T-helper 1 cell treated with Interleukin-12 subunit alpha and Interleukin-12 subunit beta and Interleukin-4 antibody, amounts not matched to agents 30 ng/mL and 1 ng/mL, for 36 hours (primary cell): ENCODE data around the gene C4orf54. TPM values are rescaled to one million over a fixed set of nuclear protein-coding genes. Genes with fewer than 3 reads are reported as not detected.

ENCODE experiments used
- intact Hi-C: fragments of 100-400 bp; cut with micrococcal nuclease; formaldehyde crosslinking; loops from one replicate; pipeline ENCODE4 v1.15.1; 2024
- total RNA-seq: library from RNA; stranded (reverse); gene quantifications from 2 replicates; pipeline ENCODE4 v1.2.3, GENCODE V29; 2022

Gene C4orf54
- total RNA-seq = not detected in 2 replicates

DNA sequence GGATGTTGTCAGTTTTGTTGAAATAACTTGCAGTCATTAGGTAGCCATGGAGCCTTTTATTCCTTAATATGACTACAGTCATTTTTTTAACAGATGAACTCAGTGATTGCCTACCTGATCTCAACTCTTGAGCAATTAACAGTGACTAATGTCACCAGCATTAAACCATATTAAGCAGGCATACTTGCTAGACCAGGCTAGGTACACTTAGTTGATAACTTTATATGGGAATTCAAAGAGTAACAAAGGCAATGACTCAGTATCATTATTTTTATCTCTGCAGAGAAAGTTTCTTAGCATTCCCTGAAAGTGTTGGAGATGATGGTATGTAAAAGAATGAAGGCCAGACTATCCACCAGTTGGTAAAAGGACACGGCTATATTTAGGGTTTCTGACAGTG, at the start of gene C4orf54:
TSS of gene C4orf54 (minus strand) at position 31 of the 400 bp plus-strand sequence. CDS start 3,180 bp downstream, outside the sequence.
- intact Hi-C loops = no loop called here

DNA sequence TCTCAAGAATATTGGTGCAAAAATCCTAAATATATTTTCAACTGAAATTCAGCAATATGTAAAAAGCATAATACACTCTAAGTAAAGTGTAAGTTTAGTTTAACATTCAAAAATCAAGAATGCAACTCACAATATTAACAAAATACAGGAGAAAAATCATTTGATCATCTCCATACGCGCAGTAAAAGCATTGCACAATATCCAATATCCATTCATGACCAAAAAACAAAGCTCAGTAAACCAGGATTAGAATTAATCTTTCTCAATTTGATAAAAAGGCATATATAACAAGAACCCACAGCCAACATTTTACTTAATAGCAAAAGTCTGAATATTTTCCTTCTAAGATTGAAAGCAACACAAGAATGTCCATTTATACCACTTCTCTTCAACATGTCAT, 48.3 kb upstream of the C4orf54 start:
- intact Hi-C loops = no loop called here

DNA sequence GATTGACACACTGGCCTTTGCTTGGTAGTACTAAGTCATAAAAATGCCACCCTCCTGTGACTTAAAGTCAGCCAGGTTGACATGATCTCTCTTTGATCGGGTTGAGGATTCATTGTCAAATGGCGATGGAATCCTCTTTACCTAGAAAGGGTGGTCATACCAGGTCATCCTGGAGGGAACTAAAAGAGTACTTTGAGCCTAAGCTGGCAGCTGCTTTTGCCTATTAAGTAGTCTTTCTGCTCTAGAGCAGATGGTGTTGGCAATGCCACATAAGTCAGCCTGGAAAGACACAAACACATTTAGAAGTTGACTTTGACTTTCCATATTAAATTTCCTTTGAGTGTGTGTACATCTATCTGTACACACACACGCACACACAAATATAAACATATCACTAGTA, 39.2 kb upstream of the C4orf54 start:
- intact Hi-C loops = no loop called here

DNA sequence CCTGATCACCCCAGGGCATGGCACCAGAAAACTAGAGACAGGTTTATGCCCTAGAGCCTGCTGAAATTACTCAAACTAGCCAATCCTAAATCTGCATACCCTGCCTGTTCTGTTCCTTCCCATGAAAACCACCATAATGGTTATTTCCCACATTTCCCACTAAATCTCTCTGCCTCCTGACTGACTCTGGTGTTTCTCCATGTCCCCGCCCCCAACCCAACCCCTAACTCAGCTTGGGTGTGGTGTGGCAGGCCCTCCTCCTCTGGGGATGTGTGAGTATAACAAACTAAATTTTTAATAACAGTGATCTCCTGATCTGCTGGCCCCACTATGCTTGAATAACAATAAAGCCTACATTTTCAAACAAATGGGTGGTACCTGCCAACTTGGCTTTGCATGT, 35.5 kb upstream of the C4orf54 start:
- intact Hi-C loops = no loop called here

DNA sequence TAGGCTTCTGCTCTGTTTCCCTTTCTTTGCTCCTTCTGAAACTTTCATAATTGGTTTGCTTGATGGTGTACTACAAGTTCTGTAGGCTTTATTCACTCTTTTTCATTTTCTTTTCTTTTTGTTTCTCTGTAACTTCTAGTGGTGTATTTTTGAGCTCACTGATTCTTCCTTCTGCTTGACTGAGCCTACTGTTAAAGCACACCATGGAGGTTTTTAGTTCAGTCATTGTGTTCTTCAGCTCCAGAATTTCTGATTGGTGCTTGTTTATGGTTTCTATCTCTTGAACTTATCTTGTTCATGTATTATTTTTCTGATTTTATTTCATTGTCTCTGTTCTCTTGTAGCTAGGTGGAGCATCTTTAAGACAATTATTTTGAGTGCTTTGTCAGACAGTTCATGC, 33.4 kb upstream of the C4orf54 start:
- intact Hi-C loops = no loop called here

DNA sequence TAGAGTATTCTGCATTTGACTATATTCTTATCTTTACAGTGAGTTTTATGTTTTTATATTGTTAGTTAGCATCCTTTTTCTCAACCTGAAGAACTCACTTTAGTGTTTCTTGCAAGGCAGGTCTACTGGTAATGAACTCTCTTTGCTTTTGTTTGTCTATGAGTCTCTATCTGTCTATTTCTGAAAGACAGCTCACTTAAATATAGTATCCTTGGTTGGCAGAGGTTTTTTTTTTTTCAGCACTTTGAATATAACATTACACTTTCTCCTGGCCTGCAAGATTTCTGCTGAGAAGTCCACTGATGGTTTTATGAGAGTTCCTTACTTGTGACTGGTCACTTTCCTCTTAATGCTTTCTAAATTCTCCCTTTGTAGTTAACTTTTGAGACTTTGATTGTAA, 32.8 kb upstream of the C4orf54 start:
- intact Hi-C loops = no loop called here

DNA sequence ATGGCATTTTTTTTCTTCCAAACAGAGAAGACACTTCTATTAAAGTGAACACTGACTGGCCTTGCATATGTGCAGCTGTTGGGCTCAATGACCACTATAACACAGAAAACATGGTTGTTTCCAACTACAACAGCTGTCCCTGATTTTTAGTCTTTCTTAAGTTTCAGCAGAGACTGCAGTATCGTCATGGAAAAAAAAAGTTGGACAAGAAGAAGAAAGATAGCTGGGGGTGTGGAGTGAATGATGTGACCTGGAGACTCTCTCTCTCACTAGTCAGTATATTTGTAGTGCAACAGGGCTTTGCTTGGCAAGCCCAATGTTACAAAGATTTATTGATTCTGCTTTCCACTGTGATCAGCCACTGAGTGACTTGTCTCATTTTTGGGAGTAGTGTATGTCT, 29.5 kb upstream of the C4orf54 start:
- intact Hi-C loops = no loop called here

DNA sequence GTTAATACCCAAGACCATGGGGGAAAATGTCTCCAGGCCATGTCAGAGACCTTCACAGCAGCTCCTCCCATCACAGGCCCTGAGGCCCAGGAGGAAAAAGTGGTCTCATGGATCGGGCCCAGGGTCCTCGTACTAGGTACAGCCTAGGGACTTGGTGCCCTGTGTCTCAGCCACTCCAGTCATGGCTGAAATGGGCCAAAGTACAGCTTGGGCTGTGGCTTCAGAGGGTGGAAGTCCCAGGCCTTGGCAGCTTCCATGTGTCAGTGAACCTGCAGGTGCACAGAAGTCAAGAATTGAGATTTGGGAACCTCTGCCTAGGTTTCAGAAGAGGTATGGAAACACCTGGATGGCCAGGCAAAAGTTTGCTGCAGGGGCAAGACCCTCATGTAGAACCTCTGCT, 27.6 kb upstream of the C4orf54 start:
- intact Hi-C loops = no loop called here

DNA sequence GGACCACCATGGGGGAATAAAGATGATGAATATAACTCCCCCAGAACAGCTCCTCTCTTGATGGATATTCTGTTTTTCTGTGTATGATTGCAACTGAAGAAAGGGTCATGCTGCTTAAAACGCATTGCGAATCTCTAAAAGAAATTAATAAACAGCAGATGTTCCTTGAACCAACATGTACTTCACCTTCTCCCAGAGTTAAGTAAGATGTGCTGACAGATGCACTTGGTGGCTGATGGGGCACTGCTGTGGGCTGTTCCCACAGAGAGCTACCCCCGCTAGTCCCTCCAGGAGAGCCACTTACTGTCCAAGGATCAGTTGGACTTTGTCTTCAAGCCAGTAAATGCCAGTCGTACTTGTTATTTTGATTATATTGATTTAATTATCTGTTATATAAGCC, 26.3 kb upstream of the C4orf54 start:
- intact Hi-C loops = no loop called here

DNA sequence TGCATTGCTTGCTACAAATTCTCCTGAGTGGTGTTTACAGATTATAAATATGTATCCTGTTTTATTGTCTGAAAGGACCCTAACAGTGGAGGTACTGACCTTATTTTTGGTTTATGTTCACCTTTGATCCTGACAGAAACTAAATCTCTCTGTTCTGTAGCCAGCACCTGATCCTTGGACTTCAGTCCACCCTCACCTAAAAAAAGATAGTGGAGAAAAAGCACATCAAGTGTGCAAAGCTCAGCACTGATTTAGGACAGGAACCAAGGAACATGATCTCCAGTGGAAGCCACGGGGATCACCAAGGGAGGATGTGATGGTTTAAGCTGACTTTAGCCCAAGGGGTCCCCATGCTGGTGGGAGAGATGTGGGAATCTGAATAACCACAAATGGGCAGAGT, 22.3 kb upstream of the C4orf54 start:
- intact Hi-C loops = no loop called here

DNA sequence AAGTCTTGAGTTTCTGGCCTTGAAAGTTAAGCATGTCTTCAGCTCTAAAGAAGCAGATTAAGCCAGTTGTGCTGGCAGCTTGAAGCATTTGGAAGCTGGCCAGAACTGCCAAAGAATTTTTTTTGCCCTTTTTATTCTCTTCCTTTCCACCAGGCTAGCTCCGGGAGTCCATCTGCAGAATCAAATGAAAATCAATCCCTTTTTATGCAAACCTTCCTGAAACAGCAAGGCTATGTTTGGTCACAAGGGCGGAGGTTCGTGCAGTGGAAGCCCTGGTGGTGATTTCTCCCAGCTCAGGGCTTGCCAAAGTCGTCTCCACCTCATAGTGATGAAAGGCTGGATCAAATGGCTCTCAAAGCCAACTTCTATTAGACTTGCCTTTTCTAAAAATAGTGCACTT, 21.6 kb upstream of the C4orf54 start:
- intact Hi-C loops = no loop called here

DNA sequence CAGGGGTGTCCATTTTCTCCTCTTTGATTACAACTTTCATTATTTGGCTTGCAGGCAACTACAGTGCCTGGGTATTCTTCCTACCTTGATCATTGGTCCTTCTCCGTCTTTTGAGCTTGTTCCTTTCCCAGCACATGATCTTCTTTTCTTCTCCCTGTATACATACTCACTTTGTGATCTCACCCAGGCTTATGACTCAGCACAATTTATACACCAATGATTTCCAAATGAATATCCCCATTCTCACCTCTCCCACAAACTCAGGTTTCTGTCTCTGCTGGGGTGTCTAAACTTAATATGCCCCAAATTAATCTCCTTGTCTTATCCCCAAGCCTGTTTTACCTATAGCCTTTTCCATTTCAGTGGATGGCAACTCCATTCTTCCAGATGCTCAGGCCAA, 19.5 kb upstream of the C4orf54 start:
- intact Hi-C loops = no loop called here

DNA sequence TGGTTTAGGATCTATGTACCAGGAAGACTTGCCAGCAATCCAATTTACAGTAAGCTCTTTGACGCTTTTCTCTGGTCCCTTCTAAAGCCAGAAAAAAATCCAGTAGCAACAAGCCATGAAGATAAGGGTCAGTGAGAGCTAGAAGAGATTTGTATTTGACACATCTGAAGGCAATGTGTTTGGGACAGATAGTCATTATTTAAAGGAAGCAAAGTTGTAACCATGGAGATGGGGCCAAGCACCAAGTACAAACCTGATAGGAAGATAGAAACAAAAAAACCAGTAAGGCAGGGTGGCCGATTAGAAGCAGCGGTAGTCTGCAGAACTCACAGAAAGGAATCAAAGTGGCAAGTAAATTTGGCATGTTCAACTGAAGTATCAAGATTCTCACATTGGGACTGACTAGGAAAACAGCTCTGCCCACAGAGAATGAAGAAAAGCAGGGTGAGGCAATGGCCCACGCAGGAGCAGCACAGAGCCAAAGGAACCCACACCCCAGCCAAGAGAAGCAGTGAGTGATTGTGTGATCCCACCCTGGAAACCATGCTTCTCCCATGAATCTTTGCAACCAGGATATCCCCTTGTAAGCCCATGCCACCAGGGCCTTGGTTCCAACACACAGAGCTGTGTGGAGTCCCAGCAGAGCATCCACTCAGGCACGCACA, 12.9 kb upstream of the C4orf54 start:
- intact Hi-C loops = no loop called here

DNA sequence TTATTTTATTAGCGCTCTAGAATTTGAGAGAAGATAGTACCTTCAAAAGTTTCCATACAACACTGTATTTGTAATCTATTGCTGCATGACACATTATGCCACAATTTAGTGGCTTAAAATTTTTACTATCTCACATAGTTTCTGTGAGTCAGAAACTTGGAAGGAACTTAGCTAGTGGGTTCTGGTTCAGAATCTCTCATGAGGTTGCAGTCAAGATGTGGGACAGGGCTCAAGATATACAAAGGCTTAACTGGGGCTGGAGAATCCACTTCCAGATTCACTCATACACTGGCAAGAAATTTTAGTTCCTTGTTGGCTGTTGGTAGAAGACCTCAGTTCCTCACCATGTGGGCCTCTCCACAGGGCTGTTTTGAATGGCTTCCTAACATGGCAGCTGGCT, 11.5 kb upstream of the C4orf54 start:
- intact Hi-C loops = no loop called here

DNA sequence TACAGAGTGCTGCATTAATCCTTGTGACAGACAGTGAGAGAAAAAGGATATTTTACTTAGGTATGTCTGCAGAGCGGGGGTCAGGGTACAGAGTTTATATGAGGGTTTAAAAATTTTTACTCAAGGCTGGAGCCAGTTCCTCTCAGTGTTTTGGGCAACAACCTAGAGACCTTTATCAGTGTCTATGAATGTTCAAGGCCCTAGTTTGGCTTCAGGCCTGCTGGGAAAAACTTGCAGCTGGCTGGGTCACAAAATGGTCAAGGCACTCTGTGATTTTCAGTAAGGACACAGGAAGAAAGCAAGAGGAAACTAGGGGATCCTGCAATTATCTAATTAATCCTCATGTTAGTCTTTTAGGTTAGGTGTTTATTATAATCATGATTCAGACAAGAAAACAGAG, 10.8 kb upstream of the C4orf54 start:
- intact Hi-C loops = no loop called here

DNA sequence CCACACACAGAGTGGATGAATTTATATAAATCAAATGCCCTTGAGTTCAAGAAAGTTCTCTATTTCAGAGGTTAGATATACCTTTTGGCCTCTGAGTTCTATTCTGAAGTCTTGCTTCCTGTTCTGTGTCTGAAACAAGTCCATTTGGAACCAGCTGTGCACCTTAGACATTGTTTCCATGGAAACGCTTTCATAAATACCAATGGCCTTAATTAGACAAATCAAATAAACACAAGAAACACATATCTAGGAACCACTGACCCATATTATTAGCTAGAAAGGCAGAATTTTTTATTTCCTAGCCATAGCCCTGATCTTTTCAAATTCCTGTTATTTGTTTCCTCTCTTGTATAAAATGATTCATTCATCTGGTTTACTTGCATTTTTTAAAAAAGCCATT, 8.4 kb upstream of the C4orf54 start:
- intact Hi-C loops = no loop called here

DNA sequence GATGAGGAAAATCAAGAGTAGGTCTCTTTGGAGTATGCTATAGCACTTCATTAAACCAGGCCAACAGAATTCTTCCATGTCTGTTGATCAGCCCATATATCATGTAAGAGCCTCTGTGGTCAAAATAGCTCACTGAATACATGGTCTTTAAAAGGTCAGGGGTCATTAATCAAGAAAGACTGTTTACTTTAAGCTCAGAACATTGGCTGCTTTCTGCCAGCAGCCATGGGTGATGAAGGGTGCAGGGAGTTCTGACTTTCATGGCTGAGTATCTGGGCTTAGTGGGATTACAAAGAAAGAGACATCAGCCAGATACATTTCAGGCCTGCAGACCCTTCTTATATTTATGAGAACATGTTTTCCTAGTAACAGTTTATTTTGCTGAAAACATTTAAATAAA, 7.1 kb upstream of the C4orf54 start:
- intact Hi-C loops = no loop called here

DNA sequence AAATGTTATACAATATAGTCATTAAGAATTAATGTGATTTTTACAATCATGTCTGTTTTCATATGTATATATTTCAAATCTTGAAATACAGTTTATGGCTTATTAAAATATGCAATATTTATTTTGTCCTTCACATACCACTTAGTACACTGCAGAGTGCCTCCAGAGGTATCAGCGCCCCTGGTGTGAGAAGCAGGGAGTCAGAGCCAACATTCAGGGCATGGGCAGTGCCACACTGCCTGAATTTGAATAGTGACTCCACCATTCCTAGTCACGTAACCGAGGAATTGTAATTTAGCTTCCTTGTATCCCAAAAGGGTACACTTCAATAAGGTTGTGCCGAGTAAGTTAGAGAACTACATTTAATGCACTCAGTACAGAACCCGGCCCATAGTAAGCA, 4.3 kb upstream of the C4orf54 start:
- intact Hi-C loops = no loop called here

DNA sequence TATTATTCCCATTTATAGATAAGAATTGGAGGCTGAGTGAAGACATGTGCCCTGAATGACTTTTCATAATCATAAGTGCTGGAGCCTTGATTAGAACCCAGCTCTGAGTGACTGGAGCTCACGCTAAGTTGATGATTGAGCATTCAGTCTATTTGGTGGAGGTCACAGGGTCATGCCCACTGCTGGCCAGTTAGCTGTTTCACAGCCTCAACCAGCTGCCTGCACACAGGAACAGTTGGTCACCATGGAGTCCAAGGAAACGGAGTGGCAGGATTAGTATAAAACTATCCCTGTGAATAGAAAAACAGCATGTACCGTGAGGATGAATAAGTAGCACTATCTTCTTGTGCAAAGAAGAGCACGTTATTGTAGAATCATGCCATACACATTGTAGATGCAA, 1.0 kb upstream of the C4orf54 start:
- intact Hi-C loops = no loop called here

DNA sequence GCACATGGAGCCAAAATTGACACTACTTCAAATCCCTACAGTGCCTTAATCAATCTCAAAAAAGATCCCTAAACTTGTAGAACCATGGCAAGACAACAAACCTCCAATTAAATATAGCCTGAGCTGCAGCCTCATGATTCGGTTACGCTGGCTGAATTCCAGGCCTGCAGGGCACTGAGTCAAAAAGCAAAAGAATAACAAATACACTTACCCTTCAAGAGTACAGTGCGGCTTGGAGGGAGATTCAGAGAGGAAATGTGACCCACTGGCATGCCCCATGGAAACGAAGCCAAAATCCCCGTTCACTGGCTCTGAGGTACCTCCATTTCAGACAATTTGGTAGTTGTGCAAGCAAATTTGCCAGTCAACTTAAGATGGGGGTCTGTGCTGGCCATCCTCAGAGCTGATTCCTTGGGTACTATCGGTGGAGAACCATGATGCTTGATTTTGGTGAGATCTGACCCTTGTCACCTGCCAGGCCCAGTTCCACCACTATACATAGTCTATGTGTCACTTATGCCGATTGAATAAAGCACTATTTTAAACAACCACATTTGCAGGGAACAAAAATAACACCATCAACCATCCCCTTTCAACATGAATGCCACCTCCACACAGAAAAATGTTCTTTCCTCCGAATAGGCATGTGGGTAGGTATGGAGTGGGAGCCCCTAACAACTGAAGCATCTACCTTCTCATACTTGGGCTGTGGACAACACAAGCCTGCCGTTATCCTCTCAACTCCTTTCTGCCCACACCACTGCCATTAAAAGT, 2.1 kb downstream of the C4orf54 start:
- intact Hi-C loops = no loop called here

DNA sequence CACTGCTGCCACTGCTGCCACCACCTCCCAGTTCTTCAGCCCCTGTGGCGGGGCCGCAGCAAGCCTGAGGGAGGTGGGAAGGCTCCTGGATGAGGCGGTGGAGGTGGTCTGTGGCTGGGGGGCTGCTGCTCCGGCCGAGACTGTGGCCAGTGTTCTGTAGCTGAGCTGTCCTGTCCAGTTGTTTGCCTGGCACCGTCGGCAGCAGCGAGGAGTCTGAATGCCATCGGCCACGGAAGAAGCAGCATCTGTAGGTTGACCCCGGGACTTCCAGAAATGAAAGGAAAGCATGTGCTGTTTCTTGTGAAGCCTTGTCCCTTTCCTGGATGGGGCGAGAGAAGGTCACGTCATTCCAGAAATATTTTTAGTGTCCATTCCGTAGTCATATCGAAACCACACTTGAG, 3.3 kb downstream of the C4orf54 start:
- intact Hi-C loops = no loop called here

DNA sequence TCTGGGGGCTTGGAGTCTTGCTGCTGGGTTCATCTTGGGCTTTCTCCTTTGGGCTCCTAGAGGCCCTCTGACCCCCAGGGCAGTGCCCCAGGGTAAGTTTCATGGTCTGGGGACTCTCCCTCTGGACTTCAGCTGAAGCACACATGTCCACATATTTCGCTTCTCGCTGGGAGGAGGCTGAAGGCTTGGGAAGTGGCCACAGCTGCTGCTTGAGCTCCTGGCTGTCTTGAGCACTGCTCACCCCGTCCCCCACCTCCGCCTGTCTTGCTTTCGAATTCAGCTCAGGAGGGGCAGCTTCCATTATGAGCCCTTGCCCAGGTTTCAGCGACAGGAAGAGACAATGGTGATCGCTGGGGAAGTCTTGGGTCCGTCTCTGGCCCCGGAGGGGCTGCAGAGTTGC, 3.7 kb downstream of the C4orf54 start:
- intact Hi-C loops = no loop called here
